Activated naive CD8-positive, alpha-beta T cell treated with anti-CD3 and anti-CD28 coated beads, Interleukin-2, amount 10 ng/mL, durations not matched to agents 7 days and 5 days (primary cell): ENCODE results near the gene RAB6B. TPM values are rescaled to one million over a fixed set of nuclear protein-coding genes. Genes with fewer than 3 reads are reported as not detected.

Experiments used
- ATAC-seq: fragments of 150-1000 bp; cut with Tn5 transposase; one replicate; pipeline ENCODE4 v1.10.0; 2021; ENCODE audit warnings: low read depth, moderate library complexity
- POLR2A ChIA-PET: fragments of 350-600 bp; sonication (Branson Sonifier 250); formaldehyde crosslinking; loops from one replicate; lab custom pipeline; 2021; ENCODE audit warnings: antibody characterized with exemption; lab: Charles Lee
- DNase-seq: peaks from one replicate; pipeline ENCODE4 v3.0.0; 2021
- H3K27ac Mint-ChIP-seq: one replicate; pipeline ENCODE4 v1.8.0; 2022; ENCODE audit warnings: mild to moderate bottlenecking, mixed read lengths
- H3K27me3 Mint-ChIP-seq: one replicate; pipeline ENCODE4 v1.8.0; 2022; ENCODE audit warnings: mild to moderate bottlenecking, moderate library complexity, mixed read lengths
- H3K36me3 Mint-ChIP-seq: one replicate; pipeline ENCODE4 v1.8.0; 2021; ENCODE audit warnings: mild to moderate bottlenecking, mixed read lengths
- H3K4me1 Mint-ChIP-seq: one replicate; pipeline ENCODE4 v1.8.0; 2021; ENCODE audit warnings: mixed read lengths
- H3K4me3 Mint-ChIP-seq: one replicate; pipeline ENCODE4 v1.8.0; 2022; ENCODE audit warnings: mild to moderate bottlenecking, moderate library complexity, mixed read lengths
- H3K9me3 Mint-ChIP-seq: one replicate; pipeline ENCODE4 v1.8.0; 2021; ENCODE audit warnings: mixed read lengths
- total RNA-seq, 2 experiments: library from RNA; stranded (reverse); gene quantifications; one replicate each; pipeline ENCODE4 v1.2.3, GENCODE V29; 2021

Gene RAB6B
- total RNA-seq, 2 experiments from 2014 or later, result 0.39 to 0.40 TPM

- H3K4me3 Mint-ChIP-seq, result no peak overlapping the region
- H3K27me3 Mint-ChIP-seq, result peaks cover 18% of the 10 kb centered on the region
- no peaks in the 10 kb centered on the region for H3K36me3 Mint-ChIP-seq
- no peaks in the 10 kb centered on the region for H3K9me3 Mint-ChIP-seq
- no peak for ATAC-seq
- H3K4me1 Mint-ChIP-seq, result peaks cover 3% of the 10 kb centered on the region
- H3K27ac Mint-ChIP-seq, result no peak overlapping the region
- POLR2A ChIA-PET, result no interaction called here
- no peak for DNase-seq
Observed at GRCh38 chr3:133849346-133849745, 46.3 kb downstream of the RAB6B start.

GRCh38 chr3:133845127-133845526 lies 50.6 kb downstream of the RAB6B start:
- Mint-ChIP-seq H3K27ac (no peak overlapping the region), H3K27me3 (peaks cover 16% of the 10 kb centered on the region), H3K4me1 (no peaks in the 10 kb centered on the region), H3K4me3 (no peak overlapping the region), H3K36me3 (no peaks in the 10 kb centered on the region), H3K9me3 (no peaks in the 10 kb centered on the region)
- POLR2A ChIA-PET, result no interaction called here
- no peak for ATAC-seq
- DNase-seq, result no peak

- Mint-ChIP-seq H3K4me3 (no peak overlapping the region), H3K27ac (no peak overlapping the region), H3K27me3 (peaks cover 12% of the 10 kb centered on the region), H3K9me3 (no peaks in the 10 kb centered on the region), H3K36me3 (no peaks in the 10 kb centered on the region), H3K4me1 (no peaks in the 10 kb centered on the region)
- POLR2A ChIA-PET, result no interaction called here
- DNase-seq (no peak), ATAC-seq (no peak)
Observed at GRCh38 chr3:133843634-133844033, 52.0 kb downstream of the RAB6B start.

- Mint-ChIP-seq H3K9me3 (no peaks in the 10 kb centered on the region), H3K36me3 (no peaks in the 10 kb centered on the region), H3K4me1 (no peaks in the 10 kb centered on the region), H3K4me3 (no peak overlapping the region), H3K27me3 (peaks cover 4% of the 10 kb centered on the region), H3K27ac (no peak overlapping the region)
- no peak for ATAC-seq
- POLR2A ChIA-PET, result no interaction called here
- DNase-seq, result no peak
Observed at GRCh38 chr3:133842158-133842557, 53.5 kb downstream of the RAB6B start.

GRCh38 chr3:133841196-133841595 lies 54.5 kb downstream of the RAB6B start:
- DNase-seq (no peak), ATAC-seq (no peak)
- H3K4me3 Mint-ChIP-seq, result no peak overlapping the region
- no peak overlapping the region for H3K27ac Mint-ChIP-seq
- H3K9me3 Mint-ChIP-seq, result no peaks in the 10 kb centered on the region
- POLR2A ChIA-PET, result no interaction called here
- no peaks in the 10 kb centered on the region for H3K4me1 Mint-ChIP-seq
- peaks cover 3% of the 10 kb centered on the region for H3K27me3 Mint-ChIP-seq
- no peaks in the 10 kb centered on the region for H3K36me3 Mint-ChIP-seq

GRCh38 chr3:133840767-133841166 lies 54.9 kb downstream of the RAB6B start:
- H3K27ac Mint-ChIP-seq, result no peak overlapping the region
- no peaks in the 10 kb centered on the region for H3K36me3 Mint-ChIP-seq
- no peaks in the 10 kb centered on the region for H3K9me3 Mint-ChIP-seq
- DNase-seq, result no peak
- POLR2A ChIA-PET, result no interaction called here
- peaks cover under 1% of the 10 kb centered on the region for H3K27me3 Mint-ChIP-seq
- ATAC-seq, result no peak
- no peak overlapping the region for H3K4me3 Mint-ChIP-seq
- H3K4me1 Mint-ChIP-seq, result no peaks in the 10 kb centered on the region

- ATAC-seq, result no peak
- Mint-ChIP-seq H3K27me3 (no peaks in the 10 kb centered on the region), H3K9me3 (no peaks in the 10 kb centered on the region), H3K4me1 (no peaks in the 10 kb centered on the region), H3K4me3 (no peak overlapping the region), H3K36me3 (no peaks in the 10 kb centered on the region), H3K27ac (no peak overlapping the region)
- DNase-seq, result no peak
- POLR2A ChIA-PET, result no interaction called here
Observed at GRCh38 chr3:133840055-133840737, 55.5 kb downstream of the RAB6B start.

- POLR2A ChIA-PET, result no interaction called here
- H3K27me3 Mint-ChIP-seq, result no peaks in the 10 kb centered on the region
- H3K4me1 Mint-ChIP-seq, result no peaks in the 10 kb centered on the region
- H3K9me3 Mint-ChIP-seq, result no peaks in the 10 kb centered on the region
- DNase-seq (no peak), ATAC-seq (no peak)
- H3K27ac Mint-ChIP-seq, result no peak overlapping the region
- H3K36me3 Mint-ChIP-seq, result no peaks in the 10 kb centered on the region
- H3K4me3 Mint-ChIP-seq, result no peak overlapping the region
Observed at GRCh38 chr3:133838916-133839800, 56.5 kb downstream of the RAB6B start.

GRCh38 chr3:133838296-133838789 lies 57.3 kb downstream of the RAB6B start:
- POLR2A ChIA-PET, result no interaction called here
- H3K27me3 Mint-ChIP-seq, result no peaks in the 10 kb centered on the region
- DNase-seq, result no peak
- no peaks in the 10 kb centered on the region for H3K4me1 Mint-ChIP-seq
- ATAC-seq, result no peak
- H3K27ac Mint-ChIP-seq, result no peak overlapping the region
- no peaks in the 10 kb centered on the region for H3K36me3 Mint-ChIP-seq
- H3K4me3 Mint-ChIP-seq, result no peak overlapping the region
- no peaks in the 10 kb centered on the region for H3K9me3 Mint-ChIP-seq

- DNase-seq (no peak), ATAC-seq (no peak)
- H3K27me3 Mint-ChIP-seq, result no peaks in the 10 kb centered on the region
- no peaks in the 10 kb centered on the region for H3K9me3 Mint-ChIP-seq
- no peak overlapping the region for H3K4me3 Mint-ChIP-seq
- H3K4me1 Mint-ChIP-seq, result no peaks in the 10 kb centered on the region
- no peak overlapping the region for H3K27ac Mint-ChIP-seq
- POLR2A ChIA-PET, result no interaction called here
- no peaks in the 10 kb centered on the region for H3K36me3 Mint-ChIP-seq
Observed at GRCh38 chr3:133837487-133838295, 58.0 kb downstream of the RAB6B start.

- no peaks in the 10 kb centered on the region for H3K27me3 Mint-ChIP-seq
- DNase-seq, result no peak
- no peaks in the 10 kb centered on the region for H3K4me1 Mint-ChIP-seq
- H3K9me3 Mint-ChIP-seq, result no peaks in the 10 kb centered on the region
- no peak for ATAC-seq
- H3K36me3 Mint-ChIP-seq, result no peaks in the 10 kb centered on the region
- no peak overlapping the region for H3K27ac Mint-ChIP-seq
- POLR2A ChIA-PET, result no interaction called here
- no peak overlapping the region for H3K4me3 Mint-ChIP-seq
Observed at GRCh38 chr3:133836497-133837158, 59.1 kb downstream of the RAB6B start.

GRCh38 chr3:133835961-133836360 lies 59.7 kb downstream of the RAB6B start:
- H3K4me3 Mint-ChIP-seq, result no peak overlapping the region
- H3K9me3 Mint-ChIP-seq, result no peaks in the 10 kb centered on the region
- ATAC-seq, result no peak
- no peaks in the 10 kb centered on the region for H3K36me3 Mint-ChIP-seq
- H3K4me1 Mint-ChIP-seq, result no peaks in the 10 kb centered on the region
- no peaks in the 10 kb centered on the region for H3K27me3 Mint-ChIP-seq
- POLR2A ChIA-PET, result no interaction called here
- no peak overlapping the region for H3K27ac Mint-ChIP-seq
- no peak for DNase-seq

GRCh38 chr3:133835418-133835743 lies 60.3 kb downstream of the RAB6B start:
- DNase-seq, result no peak
- Mint-ChIP-seq H3K27me3 (no peaks in the 10 kb centered on the region), H3K4me1 (no peaks in the 10 kb centered on the region), H3K27ac (no peak overlapping the region), H3K36me3 (no peaks in the 10 kb centered on the region), H3K4me3 (no peak overlapping the region), H3K9me3 (no peaks in the 10 kb centered on the region)
- no peak for ATAC-seq
- POLR2A ChIA-PET, result no interaction called here
